Colonic mucosa (tissue), 4 donors: ENCODE data around the gene ZFP30. TPM values are rescaled to one million over a fixed set of nuclear protein-coding genes. Genes with fewer than 3 reads are reported as not detected.

Source experiments
- DNase-seq: peaks from one replicate; pipeline ENCODE4 v3.0.0-alpha.2; 2020
- H3K27ac ChIP-seq: fragments of 200-600 bp; one replicate; pipeline ENCODE4 v1.8.0; 2021
- H3K27me3 ChIP-seq: fragments of 200-600 bp; one replicate; pipeline ENCODE4 v1.8.0; 2021
- H3K36me3 ChIP-seq: fragments of 200-600 bp; one replicate; pipeline ENCODE4 v1.8.0; 2021
- H3K4me1 ChIP-seq: fragments of 200-600 bp; one replicate; pipeline ENCODE4 v1.8.0; 2021; ENCODE audit warnings: mild to moderate bottlenecking
- H3K4me3 ChIP-seq: fragments of 200-600 bp; one replicate; pipeline ENCODE4 v1.8.0; 2021
- H3K9ac ChIP-seq, 2 donors: one replicate each; pipeline ENCODE4 v1.7.0; 2013; ENCODE audit warnings: control low read depth in 2 of 2, low read depth in 2 of 2, low read length in 2 of 2
- H3K9me3 ChIP-seq: fragments of 200-600 bp; one replicate; pipeline ENCODE4 v1.8.0; 2021
- CTCF ChIP-seq: fragments of 200-600 bp; IDR thresholded peaks from one replicate; pipeline ENCODE4 v1.8.0; 2022; ENCODE audit warnings: antibody characterized with exemption, mild to moderate bottlenecking
- intact Hi-C: fragments of 100-400 bp; cut with DNase I; formaldehyde crosslinking; loops from one replicate; pipeline ENCODE4 v1.14.1; 2022
- total RNA-seq, 2 donors: library from RNA; stranded (reverse); fragmentation: NEBNext Ultra II Directional in 1 of 2; extraction: Animal tissue kit (Norgen Biotek cat#: 25700) in 1 of 2; gene quantifications; one replicate each; pipeline ENCODE4 v1.2.1, GENCODE V29; 2021
- donor health status: healthy.
- donor health status: DM: no; HTN: no; CAD: no.
- donor health status: DM: no; HTN: no; CAD: no.

The ZFP30 gene
- total RNA-seq, 2 donors from 2014 or later = 6.0 to 7.9 TPM

DNA sequence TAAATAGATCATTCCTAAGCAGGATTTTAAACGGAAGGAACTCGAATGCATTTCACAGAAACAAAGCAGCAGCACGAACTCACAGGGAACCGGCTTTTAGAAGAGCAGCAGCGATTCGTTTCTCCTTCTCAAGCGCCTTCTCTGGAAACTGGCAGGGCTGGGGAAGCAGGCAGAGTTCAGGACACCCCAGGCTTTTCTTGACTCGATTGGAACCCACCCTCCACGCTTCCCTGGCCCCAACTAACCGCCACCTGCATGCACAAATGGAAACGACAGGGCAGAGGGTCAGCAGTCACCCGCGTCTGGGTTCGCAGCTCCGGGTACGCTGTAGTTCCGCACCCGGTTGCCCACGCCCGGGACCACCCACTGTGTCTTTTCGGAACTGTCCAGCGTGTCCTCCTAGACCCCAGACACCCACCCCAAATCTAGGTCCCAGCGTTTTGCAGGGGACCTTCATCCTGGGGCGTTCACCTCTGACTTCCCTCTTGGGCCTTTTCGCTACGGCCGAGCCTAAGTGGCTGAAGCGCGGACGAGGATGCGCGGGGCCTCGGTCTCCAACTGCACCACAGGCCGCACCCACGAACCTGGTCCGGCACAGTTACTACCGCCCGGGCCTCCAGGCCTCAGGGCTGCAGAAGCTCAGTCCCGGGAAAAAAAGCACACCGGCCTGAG, 500 bp downstream of the ZFP30 start:
- Histone ChIP-seq H3K9ac (peak overlapping the region; percentile 70 to 82), H3K9me3 (no peaks in the 10 kb centered on the region), H3K36me3 (no peaks in the 10 kb centered on the region), H3K27me3 (no peaks in the 10 kb centered on the region), H3K4me1 (peaks cover 7% of the 10 kb centered on the region), H3K27ac (peak overlapping the region; percentile 85), H3K4me3 (peak overlapping the region; percentile 61)
- peak; percentile 40 for DNase-seq
- intact Hi-C loops = loop anchor here (10.0 kb wide), 1 partner anchor 60 kb away; the partner anchor contains the start of genes ZNF540 and ZNF571
- no peak for TF ChIP-seq CTCF

DNA sequence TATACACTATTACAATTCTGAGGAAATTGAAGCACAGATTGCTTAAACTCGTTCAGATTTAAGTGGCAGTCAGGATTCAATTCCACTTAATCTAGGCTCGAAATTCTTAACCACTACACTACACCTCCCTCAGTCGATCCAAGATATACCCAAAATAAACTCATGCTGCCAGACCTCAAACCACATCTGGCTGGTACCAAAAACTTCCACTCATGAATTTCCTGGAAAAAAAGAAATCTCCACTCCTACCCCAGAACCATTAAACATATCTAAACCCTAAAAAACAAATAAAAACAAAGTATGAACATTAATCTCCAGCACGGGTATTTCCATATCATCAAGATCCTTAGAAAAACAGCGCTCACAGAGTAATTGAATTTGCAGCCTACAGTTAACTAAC, 1.1 kb downstream of the ZFP30 start:
- intact Hi-C loops = loop anchor here (10.0 kb wide), 1 partner anchor 59 kb away; the partner anchor contains the start of genes ZNF540 and ZNF571
- H3K9me3 ChIP-seq = no peaks in the 10 kb centered on the region
- no peak for TF ChIP-seq CTCF
- H3K4me1 ChIP-seq = peaks cover 7% of the 10 kb centered on the region
- no peaks in the 10 kb centered on the region for H3K36me3 ChIP-seq
- no peak for DNase-seq
- H3K9ac ChIP-seq = peak overlapping the region; percentile 70 to 82
- H3K4me3 ChIP-seq = peak overlapping the region; percentile 61
- H3K27ac ChIP-seq = peak overlapping the region; percentile 85
- H3K27me3 ChIP-seq = no peaks in the 10 kb centered on the region

DNA sequence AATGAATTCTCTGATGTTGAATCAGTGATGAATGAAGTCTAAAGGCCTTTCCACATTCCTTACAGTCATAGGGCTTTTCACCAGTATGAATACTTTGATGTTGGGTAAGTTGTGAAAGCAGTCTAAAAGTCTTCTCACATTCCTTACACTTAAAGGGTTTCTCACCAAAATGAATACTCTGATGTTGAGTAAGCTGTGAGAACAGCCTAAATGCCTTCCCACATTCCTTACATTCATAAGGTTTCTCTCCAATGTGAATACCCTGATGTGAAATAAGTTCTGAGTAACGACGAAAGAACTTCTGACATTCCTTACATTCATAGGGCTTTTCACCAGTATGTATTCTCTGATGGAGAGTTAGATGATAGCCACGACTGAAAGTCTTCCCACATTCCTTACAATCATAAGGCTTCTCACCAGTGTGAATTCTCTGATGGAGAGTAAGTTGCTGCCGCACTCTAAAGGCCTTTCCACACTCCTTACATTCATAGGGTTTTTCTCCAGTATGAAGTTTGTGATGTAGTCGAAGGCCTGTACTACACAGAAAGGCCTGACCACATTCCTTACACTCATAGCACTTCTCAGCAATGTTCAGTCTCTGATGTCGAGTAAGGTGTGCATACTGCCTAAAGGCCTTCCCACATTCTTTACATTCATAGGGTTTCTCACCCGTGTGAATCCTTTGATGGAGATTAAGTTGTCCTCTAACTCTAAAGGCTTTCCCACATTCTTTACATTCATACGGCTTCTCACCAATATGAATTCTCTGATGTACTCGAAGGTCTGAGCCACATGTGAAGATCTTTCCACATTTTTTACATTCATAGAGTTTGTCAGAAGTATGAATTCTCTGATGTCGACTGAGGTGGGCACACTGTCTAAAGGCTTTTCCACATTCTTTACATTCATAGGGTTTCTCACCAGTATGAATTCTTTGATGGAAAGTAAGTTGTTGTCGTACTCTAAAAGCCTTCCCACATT, 19.9 kb downstream of the ZFP30 start:
- TF ChIP-seq CTCF = no peak
- Histone ChIP-seq H3K27ac (no peak overlapping the region), H3K9me3 (peaks cover 19% of the 10 kb centered on the region), H3K27me3 (no peaks in the 10 kb centered on the region), H3K36me3 (no peaks in the 10 kb centered on the region), H3K4me1 (no peaks in the 10 kb centered on the region), H3K4me3 (no peak overlapping the region), H3K9ac (no peak overlapping the region)
- DNase-seq = no peak
- intact Hi-C loops = no loop called here

DNA sequence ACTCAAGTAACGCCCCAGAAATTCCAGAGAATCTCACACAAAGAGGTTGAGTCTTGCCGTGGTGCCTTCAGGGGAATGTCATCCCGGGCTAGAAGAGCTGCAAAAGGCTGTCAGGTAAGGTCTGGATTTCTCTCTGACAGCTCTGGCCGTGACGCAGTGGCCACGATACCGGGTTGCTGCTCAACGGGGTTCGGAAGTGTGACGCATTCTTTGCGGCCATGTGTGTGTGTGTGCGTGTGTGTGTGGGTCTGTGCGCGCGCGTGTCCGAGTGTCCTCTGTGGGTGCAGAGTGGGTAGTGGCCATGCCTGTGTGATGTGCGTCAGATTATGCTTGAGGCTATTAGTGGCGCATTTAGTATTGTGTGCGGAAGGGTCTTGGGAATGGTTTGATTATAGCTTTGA, 60.3 kb downstream of the ZFP30 start:
- H3K4me1 ChIP-seq = peaks cover 10% of the 10 kb centered on the region
- no peaks in the 10 kb centered on the region for H3K27me3 ChIP-seq
- peak overlapping the region; percentile 81 to 82 for H3K9ac ChIP-seq
- H3K27ac ChIP-seq = peak overlapping the region; percentile 73
- H3K4me3 ChIP-seq = peak overlapping the region; percentile 78
- intact Hi-C loops = loop anchor here (10.0 kb wide), 1 partner anchor 60 kb away; the partner anchor contains the start of gene ZFP30
- H3K36me3 ChIP-seq = no peaks in the 10 kb centered on the region
- TF ChIP-seq CTCF = no peak
- DNase-seq = peak; percentile 68
- no peaks in the 10 kb centered on the region for H3K9me3 ChIP-seq

DNA sequence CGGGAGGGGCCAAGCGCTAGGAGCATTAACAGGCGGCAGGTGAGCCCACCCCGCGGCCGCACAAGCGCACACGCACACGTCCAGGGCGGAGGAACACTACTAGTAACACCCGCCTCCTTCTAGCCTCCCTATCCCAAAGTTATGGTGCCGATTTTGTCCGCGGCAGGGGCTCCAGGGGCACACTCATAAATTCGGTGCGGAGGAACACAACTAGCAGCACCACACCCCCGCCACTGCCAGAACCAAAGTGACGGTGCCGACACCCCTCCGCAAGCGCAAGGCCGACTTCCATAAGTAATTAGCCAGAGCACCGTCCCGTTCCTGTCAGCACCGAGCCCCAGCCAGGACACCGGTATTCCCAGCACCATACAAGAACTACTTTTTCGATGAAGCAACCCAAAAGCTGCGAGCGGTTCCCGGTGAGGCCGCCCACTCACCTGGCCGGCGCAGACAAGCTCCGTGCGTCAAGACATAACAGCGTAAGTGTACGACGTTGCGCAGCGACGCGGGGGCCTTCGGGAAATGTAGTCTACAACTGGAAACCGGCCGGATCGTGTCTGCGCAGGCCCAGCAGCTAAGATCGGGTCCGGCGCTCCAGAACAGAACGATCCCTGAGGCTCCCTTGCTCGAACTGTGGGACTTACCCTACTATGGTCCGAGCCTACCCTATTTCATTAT, 60.8 kb downstream of the ZFP30 start, which contains the start of the genes ZNF540 and ZNF571:
ZNF540 (plus strand) TSS at position 573 of the 678 bp plus-strand sequence. CDS start 3,572 bp downstream, outside the sequence.
ZNF571 (minus strand) TSS at position 489 of the 678 bp plus-strand sequence. CDS start 8,116 bp downstream, outside the sequence.
- TF ChIP-seq CTCF = no peak
- intact Hi-C loops = loop anchor here (10.0 kb wide), 1 partner anchor 60 kb away; the partner anchor contains the start of gene ZFP30

More for the DNA sequence above, 60.8 kb downstream of the ZFP30 start, which contains the start of the genes ZNF540 and ZNF571:
- Histone ChIP-seq H3K27ac (peak within 1 kb of the TSS; percentile 73), H3K4me1 (peaks cover 10% of the 10 kb centered on the region), H3K36me3 (no peaks in the 10 kb centered on the region), H3K9ac (peak within 1 kb of the TSS; percentile 81 to 82), H3K27me3 (no peaks in the 10 kb centered on the region), H3K9me3 (no peaks in the 10 kb centered on the region), H3K4me3 (peak within 1 kb of the TSS; percentile 78)
- peak; percentile 96 for DNase-seq
